Activated gamma-delta T cell treated with anti-CD3 and anti-CD28 coated beads, Interleukin-2, amount 50 U/mL, for 16 hours (primary cell): ENCODE results near the gene HMG20A.

Experiments used
- DNase-seq: peaks from one replicate; pipeline ENCODE4 v3.0.0-alpha.2; 2020; ENCODE audit warnings: low read depth

HMG20A gene

DNA sequence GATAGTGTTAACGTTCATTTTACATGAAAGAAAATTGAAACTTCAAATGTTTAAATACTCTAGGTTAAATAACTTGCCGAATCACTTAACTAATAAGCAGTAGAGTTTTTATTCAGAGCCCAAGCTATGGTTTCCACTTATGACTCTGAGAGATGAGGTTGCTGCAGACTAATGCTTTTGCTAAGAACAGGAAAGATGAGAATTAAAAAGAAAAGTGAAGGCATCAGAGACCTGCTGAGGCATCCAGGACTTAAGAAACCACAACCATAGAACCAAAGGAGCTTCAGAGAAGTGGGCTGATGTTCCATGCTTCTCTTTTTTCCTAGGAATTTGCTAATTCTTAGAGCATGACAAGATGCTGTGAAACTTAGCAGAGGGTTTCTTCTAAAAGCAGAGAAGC is 9.5 kb downstream of the HMG20A start:
- no peak for DNase-seq

DNA sequence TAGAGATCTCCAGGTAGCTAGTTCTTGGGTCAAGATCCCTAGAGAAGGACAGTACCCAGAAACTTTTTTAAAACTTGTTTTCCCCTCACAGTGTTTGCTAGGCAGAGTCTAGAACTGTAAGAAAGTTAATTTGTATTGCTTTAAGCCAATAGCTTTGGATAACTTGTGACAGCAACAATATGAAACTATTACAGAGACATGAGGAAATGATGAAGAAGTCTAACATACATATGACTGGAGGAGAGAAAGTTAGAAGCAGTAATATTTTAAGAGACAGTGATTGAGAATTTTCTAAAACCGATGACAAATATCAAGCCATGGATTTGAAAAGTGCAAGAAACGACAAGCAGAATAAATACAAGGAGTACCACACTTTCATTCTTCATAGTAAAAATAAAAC is 10.0 kb downstream of the HMG20A start:
- DNase-seq: no peak

DNA sequence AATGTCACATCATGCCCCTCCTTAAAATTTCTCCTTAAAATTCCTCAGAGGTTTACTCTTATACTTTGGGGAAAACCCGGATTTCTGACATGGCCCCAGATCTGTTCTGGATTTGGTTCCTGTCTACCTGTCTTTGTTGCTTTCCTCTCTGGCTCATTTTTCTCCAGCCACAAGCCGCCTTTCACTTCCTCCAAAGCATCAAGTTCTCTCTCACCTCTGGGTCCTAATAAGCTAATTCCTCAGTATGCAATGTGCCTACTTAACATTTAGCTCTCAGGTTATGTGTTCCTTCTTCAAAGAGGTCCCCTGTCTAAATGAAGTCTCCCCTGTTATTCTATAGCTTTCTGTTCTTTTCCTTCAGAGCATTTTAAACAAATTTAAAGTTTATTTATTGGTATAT is 16.1 kb downstream of the HMG20A start:
- DNase-seq: no peak

DNA sequence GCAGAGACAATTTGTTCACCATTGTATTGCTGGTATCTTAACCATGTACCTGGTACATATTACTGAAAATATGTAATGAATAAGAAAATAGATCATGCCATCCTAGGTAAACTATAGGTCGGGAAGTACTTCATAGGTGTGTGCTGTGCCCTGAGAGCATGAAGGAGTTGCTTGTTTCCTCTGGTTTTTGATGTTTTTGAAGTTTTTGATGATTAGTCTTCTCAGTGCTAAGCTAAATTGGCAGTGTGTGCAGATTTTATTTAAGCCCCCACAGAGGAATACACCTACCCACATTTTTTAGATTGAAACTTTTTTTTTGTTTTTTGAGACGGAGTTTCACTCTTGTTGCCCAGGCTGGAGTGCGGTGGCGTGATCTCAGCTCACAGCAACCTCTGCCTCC is 16.6 kb downstream of the HMG20A start:
- no peak for DNase-seq

DNA sequence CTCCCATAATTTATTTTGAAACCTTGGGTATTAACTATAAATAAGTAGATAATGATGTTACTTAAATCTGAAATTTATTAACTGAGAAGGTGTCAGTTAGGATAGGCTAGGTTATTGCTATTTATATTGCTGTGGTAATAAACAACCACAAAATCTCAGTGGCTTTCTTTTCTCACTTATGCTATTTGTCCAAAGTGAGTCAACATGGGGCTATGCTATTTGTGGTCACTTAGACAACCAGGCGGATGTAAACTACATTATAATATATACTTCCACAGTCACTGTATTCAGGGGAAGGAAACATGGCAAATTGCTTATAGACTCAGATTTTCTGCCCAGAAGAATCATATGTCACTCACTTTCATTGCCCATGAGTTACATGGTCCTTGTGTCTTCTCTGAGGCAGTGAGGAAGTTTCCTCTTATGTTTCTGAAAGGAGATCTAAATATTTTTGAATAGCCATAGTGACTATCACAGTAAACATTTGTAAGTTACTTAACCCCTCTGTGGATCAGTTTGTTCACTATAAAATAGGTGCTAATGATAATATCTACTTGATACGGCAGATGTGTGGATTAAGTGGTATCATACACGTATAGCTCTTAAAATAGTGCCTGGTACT is 19.8 kb downstream of the HMG20A start:
- DNase-seq: no peak

DNA sequence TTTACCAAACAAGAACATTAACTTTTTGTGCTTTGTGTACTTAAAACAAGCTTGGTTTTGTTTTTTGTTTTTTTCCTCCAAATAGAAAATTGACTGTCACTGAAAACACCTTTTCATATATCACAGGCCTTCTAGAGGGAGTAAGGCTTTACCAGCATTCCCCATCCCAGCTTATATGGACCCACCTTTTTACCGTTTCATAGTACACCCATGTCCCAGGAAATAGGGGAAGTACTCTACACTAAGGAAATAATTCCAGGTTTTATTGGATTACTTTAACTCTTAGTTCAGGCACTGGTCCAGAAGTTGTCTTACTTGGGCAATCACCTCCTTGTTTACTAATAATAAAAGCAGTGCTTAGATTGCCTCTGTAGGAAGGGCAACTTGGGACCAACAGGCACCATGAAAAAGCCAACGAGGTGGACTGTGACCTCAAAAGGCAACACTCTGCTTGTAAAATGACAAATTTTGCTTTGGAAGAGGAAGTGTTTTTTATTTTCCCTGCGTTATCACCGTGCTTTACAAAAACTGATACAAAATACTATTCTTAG is 26.2 kb downstream of the HMG20A start:
- no peak for DNase-seq

DNA sequence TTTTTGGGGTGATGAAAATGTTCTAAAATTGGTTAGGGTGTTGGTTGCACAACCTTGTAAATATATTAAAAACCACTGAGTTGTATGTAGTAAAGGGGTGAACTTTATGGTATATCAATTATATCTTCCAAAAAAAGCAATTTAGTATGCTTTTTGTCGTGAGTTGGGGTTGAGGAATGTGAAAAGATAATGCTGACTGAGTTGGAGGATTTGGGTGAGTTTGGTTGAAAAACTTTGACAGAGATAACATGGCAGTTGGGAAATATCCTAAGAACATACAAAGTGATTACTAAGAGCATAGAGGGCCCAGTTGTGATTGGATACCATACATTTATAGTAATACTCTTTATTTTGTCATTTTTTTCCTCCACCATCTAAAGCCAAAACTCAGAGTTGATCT is 33.6 kb downstream of the HMG20A start:
- DNase-seq: no peak

DNA sequence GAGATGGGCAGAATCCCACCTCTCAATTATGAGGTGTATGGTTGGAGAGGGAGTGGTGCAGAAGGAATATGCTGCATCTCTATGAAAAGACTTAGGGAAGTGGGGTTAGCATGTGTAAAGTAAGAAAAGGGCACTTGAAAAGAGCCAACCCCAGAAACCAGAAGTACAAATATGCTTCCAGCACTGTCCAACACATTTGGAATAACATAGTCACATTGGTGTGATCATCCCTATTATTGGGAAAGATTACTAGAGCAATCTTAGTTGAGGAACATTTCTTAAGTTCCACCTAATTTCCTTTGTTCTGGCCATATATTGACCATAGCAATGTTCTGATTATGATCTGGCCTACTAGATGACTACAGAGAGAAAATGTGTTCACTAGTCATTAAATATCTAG is 34.3 kb downstream of the HMG20A start:
- DNase-seq: no peak

DNA sequence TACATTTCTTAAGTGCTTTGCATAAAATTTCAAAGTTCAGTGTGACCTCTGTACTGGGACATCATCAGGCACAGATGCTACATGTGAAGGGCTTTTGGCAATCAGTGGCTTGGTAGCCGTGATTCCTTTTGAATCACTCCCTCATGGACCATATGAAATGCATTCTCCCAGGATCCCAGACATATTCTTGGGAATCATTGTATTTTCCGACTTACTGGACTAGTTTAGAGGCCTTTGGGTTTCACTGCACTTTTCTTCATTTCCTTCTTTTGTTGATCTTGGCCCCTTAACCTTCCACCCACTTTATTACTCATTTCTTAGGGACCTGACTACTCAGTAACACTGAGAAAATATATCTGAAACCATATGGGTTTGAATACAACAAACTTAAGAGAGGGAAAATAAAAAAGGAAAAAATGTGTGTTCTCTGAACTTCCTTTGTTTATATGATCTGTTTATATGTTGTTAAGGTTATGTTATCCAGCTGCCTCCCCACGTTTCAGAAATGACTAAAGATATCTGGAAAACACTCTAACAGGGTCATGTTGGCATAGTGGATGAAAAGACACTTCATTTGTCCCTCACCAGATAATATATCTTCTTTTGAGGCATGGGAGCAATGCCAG is 35.1 kb downstream of the HMG20A start:
- DNase-seq: no peak

DNA sequence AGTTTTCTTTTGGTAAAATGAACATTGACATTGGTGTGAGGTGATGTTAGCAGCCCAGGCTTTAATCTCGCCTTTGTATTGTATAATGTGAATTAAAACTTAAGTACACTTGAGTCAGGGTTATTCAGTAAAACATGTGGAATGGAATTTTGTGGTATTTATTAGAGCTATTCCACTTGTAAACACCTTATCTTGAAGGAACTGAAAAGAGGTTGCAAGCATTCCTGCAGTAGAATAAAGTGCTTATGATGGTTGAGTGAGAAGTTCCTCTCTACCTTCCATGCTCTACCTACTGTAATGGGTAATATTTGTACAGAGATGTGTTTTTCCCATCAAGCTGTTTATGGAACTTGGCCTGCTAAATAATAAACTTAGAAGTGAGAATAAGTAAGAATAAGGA is 36.1 kb downstream of the HMG20A start:
- DNase-seq: no peak

DNA sequence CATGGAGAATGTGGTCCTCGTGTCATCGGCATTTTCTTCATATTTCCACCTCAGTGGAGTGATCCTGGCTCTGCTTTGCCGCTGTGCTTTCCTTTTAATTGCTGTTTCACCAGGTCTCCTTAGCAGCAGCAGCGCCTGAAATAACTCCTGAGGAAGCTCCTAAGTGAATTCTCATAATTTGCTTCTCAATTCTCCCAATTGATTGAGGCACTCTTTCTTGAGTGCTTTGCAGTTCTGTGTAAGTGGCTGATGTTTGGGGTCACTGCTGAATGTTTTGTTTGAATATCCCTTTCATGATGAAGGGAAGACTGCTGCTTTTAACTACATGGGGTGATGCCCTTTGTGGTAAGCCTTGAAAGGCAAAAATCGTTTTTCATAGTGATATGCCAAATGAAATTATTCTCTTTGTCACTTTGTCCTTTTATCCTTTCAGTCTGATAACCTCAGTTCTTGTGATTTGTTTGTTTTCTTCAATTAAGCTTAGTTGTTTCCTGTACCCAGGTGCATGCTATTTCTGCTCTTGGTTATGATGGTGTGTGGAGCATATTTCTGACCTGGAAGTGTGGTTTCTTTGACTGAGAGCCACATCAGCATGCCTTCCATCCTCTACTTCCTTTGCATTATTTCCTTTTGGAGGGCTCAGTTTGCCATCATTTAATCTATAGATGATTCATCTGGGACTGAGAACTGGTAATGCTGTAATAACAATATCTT is 36.7 kb downstream of the HMG20A start:
- DNase-seq: no peak

DNA sequence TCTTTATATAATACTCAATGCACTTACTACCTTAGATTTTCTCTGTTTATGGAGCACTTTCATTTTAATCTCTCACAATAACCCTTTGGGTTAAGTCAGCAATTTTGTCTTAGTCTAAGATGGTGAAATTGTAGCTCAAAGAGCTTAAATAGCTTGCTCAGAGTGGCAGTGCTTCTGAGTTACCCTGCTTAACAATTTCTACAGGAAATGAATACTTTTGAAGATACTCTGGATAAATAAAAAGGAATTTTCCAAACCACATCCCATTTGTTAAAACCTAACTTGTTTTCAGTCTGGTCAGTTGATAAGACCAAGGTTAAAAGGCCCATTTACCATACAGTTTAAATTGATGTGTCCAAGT is 37.2 kb downstream of the HMG20A start:
- no peak for DNase-seq

DNA sequence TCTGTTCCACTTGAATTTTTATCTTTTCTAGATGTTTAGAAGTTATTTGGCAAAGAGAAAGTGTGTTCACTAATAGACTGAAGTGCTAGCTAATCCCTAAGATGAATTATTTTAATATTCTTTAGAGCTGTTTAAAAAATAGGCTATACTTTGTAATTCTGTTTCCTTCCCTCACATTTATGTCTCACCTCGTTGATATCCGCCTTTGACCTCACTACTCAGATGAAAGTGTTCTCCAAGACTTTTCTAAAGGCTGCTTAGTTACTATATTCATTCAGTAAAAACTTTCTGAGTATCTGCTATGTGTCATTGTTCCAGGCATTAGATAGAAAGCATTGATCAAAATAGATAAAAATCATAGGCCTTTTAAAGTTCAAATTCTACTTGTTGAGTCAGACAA is 38.3 kb downstream of the HMG20A start:
- no peak for DNase-seq

DNA sequence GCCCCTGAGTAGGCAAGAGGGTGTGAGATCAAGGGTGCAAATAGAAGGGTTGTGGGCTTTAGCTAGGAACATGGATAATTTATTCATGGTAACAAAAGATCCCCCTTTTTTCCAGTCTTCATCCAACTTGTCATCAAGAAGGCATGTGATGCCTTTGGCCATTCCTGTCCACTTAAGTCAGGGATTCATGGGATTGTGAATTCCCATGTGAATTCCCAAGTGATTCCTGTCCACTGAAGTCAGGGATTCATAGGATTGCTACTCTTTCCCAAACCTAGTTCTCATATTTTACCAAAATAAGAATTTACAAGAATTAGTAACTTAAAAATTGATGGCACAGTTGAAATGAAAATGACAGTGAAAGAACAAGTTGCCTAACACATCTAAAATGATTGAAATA is 40.8 kb downstream of the HMG20A start:
- no peak for DNase-seq

DNA sequence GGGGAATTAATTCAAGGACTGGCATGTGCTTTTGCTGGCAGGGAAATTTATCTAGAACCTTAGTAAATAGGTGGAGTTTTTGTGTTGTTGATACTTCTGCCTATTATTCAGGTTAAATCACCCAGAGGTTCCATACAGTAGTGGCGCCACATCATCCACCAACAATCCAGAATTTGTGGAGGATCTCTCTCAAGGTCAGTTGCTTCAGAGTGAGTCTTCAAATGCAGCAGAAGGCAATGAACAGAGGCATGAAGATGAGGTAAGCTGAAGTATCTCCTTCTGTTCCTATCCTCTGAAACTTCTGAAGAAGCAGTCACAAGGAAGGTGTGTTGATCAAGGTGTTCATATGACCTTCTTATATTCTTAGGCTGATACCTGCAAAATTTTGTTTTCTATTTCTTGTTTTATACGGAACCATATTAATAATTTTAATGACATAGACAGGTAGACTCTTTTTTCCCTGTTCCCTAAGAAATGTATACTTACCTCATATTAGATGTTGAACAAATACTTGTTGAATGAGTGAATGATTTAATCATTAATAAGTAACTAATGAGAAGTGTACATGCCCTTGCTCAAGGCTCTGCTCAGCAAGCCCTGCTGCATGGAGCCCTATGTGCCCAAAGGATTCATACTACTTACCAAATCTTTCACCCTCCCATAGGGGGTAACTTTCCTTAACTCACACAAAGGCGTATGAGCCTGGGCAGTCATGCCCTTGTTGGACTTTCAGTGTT is 43.6 kb downstream of the HMG20A start:
- DNase-seq: no peak

DNA sequence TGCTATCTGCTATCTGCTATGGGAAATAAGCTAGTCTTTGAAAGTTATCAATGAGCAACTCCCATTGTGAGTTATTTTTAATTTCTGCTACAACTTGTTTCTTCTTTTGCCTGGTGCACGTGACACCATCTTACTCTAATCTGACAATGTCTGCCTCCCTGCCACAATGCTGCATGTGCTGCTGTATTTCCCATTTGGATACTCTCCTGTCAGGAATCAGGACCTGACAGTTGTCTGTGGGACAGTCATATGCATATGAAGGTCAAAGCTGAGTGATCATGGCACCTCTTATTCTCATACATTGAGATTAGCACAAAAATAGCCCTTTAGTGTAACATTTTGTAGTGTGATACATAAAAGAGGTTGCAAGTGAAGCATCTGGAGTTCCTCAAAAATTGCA is 45.8 kb downstream of the HMG20A start:
- DNase-seq: no peak

DNA sequence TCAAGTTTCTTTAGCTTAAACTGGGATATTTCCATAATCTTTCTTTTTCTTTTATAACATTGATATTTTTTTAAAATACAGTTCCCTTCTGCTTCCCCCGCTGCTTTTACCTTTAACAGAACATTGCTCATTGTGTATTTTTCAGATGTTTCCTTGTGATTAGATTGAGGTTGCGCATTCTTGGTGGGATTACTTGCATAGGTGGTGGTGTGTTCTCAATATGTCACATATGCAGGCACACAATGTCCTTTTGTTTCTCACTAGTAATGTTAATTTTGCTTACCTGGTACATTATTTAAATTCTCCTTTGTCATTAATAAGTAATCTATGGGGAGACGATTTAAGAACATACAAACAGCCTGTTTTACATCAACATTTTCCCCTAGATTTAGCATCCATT is 48.2 kb downstream of the HMG20A start:
- no peak for DNase-seq

DNA sequence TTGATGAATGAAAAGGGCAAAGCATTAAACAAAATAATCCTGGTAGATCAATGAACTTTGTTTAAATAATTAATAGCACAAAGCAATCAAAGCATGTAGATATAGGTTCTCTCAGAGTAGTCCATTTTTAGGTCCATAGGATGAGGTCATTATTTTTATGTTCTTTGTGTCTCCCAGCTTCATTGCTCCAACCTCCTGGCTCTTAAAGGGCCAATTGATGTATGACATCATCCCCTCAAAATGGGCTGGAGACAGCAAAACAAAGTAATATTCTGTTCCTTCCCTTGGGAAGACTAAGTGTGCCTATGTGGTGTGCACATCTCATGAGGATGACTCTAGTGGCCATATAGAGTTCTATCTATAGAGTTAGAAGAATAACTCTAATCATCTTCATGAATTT is 49.5 kb downstream of the HMG20A start:
- no peak for DNase-seq

DNA sequence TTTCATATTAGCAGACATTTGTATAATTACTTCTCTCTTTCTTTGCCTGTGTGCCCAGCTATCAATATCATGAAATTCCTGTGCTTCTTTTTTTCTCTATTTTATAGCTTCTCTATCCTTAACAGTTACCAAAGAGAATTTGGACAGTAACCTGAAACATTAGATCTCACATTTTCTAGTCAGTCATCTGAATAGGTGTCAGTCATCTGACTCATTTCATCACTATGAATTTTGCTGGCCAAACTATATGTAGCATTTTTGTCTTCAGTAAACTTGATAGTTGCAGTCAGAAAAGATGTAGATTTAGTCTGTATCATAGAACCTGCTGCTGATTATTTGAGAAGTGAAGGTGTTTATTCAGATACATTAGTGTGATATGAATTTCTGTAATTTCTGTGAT is 52.6 kb downstream of the HMG20A start:
- DNase-seq: no peak

DNA sequence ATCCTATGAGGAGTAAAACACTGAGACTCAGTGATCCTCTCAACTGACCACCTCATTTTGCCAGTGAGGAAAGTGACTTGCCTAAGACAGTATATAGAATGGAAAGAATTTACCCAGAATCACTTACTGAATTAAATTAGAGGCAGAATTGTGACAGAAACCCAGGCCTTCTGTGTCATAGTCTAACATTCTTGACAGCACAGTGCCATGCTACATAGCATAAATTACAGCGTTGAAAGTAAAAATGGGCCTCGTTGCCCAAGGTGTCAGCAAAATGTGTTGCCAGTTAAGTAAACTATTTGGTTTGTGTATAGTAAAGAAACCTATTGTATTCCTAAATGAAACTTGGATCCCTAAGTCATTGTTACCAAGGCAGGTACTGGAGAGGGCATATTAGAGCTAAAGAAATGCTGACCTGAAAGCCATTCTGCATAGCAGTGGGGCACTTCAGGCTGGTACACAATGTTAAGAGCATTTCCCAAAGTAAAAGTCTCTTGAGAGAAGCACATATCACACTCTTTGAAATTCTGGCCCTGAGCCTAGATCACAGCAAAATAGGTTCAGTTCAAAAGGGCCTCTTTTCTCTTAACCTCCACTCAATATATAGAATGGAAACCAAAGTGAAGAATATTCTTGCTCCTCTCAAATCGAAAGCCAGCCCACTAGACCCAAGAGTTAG is 53.8 kb downstream of the HMG20A start:
- DNase-seq: no peak

DNA sequence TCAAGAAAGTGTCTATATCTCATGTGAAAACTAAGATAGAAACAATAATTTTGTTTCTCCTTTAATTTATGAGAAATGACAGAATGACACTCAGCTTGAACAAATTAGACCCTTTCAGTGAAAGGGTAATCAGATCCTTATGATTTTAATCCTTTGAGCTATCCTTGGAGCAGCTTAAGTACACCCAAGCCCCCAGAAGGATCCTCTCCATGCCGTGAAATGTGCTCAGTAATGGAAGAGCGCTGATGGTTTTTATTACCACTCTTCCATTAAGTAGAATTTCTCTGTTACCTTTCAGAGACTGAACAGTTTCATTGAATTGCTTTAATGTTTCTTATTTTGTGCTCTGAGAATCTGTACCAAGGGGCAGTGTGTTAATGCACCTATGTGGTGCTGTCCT is 54.3 kb downstream of the HMG20A start:
- no peak for DNase-seq

DNA sequence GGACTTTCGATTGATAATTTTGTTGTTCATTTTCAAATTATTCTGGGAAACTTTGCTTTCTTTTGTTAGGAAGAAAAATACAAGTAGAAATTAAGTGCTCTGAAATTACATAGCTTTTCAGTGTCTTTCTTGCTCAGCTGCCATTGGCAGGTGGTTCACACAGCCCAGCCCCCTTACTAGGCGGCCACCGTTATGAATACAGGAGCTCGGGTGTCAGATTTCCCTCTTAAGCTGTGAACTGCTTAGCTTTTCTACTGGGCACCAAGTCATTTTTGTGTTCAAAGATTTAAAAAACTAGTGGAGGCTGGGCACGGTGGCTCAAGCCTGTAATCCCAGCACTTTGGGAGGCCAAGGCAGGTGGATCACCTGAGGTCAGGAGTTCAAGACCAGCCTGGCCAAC is 55.2 kb downstream of the HMG20A start:
- no peak for DNase-seq
